Motor neuron (in vitro differentiated cells): Measurements from ENCODE around the gene EXOSC5. TPM values are rescaled to one million over a fixed set of nuclear protein-coding genes. Genes with fewer than 3 reads are reported as not detected.
"Not testable (repeated sequence)": the region's sequence is repeated elsewhere in the genome, so short reads cannot be mapped to it uniquely, and the experiment has no call there.

Experiments
- ATAC-seq, 8 experiments: fragments of 200-7000 bp; cut with Tn5 transposase; replicated peaks in 6 of 8; 2 replicates each; pipeline ENCODE4 v1.8.0; 2021; ENCODE audit warnings: mild to moderate bottlenecking in 8 of 8, moderate library complexity in 8 of 8
- H3K27ac ChIP-seq, 2 donors: fragments of 250-450 bp; sonication (Bioruptor Pico); 2 replicates each; pipeline ENCODE4 v1.9.0; 2021; ENCODE audit warnings: antibody characterized with exemption in 2 of 2, mild to moderate bottlenecking in 2 of 2, moderate library complexity in 1 of 2
- H3K4me1 ChIP-seq, 2 donors: fragments of 250-450 bp; sonication (Bioruptor Pico); replicated peaks in 1 of 2; 2 replicates each; pipeline ENCODE4 v1.6.1; 2021; ENCODE audit warnings: antibody characterized with exemption in 2 of 2, mild to moderate bottlenecking in 2 of 2, moderate library complexity in 1 of 2
- H3K4me3 ChIP-seq, 5 donors: fragments of 250-450 bp; sonication (Bioruptor Pico); 2 replicates each; pipeline ENCODE4 v1.9.0; 2021; ENCODE audit warnings: antibody characterized with exemption in 5 of 5, mild to moderate bottlenecking in 5 of 5, moderate library complexity in 4 of 5
- WGBS, 10 experiments: fragments of 450-650 bp; shearing (Covaris generic); methylation state at CpG; one replicate each; pipeline ENCODE4 v1.0.0; 2022; 5-methylcytosine and 5-hydroxymethylcytosine counted together
- in situ Hi-C, 9 experiments: fragments of 400-800 bp; cut with MboI; loops; one replicate each; pipeline ENCODE4 v1.15.0; 2021; ENCODE audit warnings: low sequenced_read_pairs in 9 of 9, low pct_unique_long_range_greater_than_20kb in 2 of 9; ENCODE audit not compliant: unreplicated experiment in 9 of 9
- total RNA-seq, 8 experiments: library from RNA; unstranded; fragments of 300-600 nt; gene quantifications; 2 replicates each; pipeline versions ENCODE4 v1.2.3 to v1.2.4, GENCODE V29; 2022

Gene EXOSC5
- total RNA-seq, result 10 to 100 TPM; 14.9 to 61.8 (median 35.6) TPM

GRCh38 chr19:41397086-41398049 is at the start of gene EXOSC5, which contains the start of gene BCKDHA:
Gene EXOSC5 (minus strand): TSS chr19:41397359. CDS start chr19:41397328, 31 bp downstream.
Gene BCKDHA (plus strand): TSS chr19:41397818. CDS start chr19:41397828, 10 bp downstream.
- in situ Hi-C loops, result no loop called here
- WGBS, 10 experiments, result 0 to 5% (median 0%) methylated on average over 1 to 34 of the region's 50 CpGs; no CpG with 5 or more reads in 1 of the 10 experiments
- Histone ChIP-seq H3K4me3 (peak within 1 kb of the TSS; percentile 66 to 99 (median 87)), H3K4me1 (peaks cover 11 to 13% of the 10 kb centered on the region in 2 donors), H3K27ac (peak within 1 kb of the TSS; percentile 99 to 100)
- ATAC-seq, result peak; percentile 92 to 99 (median 99)

GRCh38 chr19:41445575-41445974 is 48.4 kb upstream of the EXOSC5 start:
- Histone ChIP-seq H3K4me1 (no peaks in the 10 kb centered on the region), H3K27ac (no peak overlapping the region), H3K4me3 (no peak overlapping the region)
- in situ Hi-C loops, result loop anchor here in 3 of 9 experiments (10.0 to 25.0 kb wide), 2 partner anchors 117 to 119 kb away; no protein-coding TSS in a partner anchor
- ATAC-seq, result no peak
- 20 to 80% (median 25%) methylated on average over 1 to 3 of the region's 5 CpGs; no CpG with 5 or more reads in 6 of the 10 experiments for WGBS, 10 experiments

GRCh38 chr19:41443813-41444455 is 46.8 kb upstream of the EXOSC5 start:
- WGBS, 10 experiments, result 6 to 100% (median 57%) methylated on average over 1 to 5 of the region's 6 CpGs; no CpG with 5 or more reads in 2 of the 10 experiments
- H3K4me1 ChIP-seq, result peaks cover 0 to 3% of the 10 kb centered on the region in 2 donors
- H3K27ac ChIP-seq, result no peak overlapping the region
- no peak for ATAC-seq
- no peak overlapping the region for H3K4me3 ChIP-seq
- in situ Hi-C loops, result loop anchor here in 3 of 9 experiments (10.0 to 25.0 kb wide), 2 partner anchors 118 to 121 kb away; no protein-coding TSS in a partner anchor

- 40 to 100% (median 65%) methylated on average over 1 to 2 of the region's 7 CpGs; no CpG with 5 or more reads in 4 of the 10 experiments for WGBS, 10 experiments
- H3K27ac ChIP-seq, result no peak within 1 kb of the TSS
- in situ Hi-C loops, result loop anchor here in 3 of 9 experiments (10.0 to 25.0 kb wide), 2 partner anchors 120 to 122 kb away; no protein-coding TSS in a partner anchor
Measured at GRCh38 chr19:41442473-41443355, 45.6 kb upstream of the EXOSC5 start, which contains the start of gene ERICH4. Gene ERICH4 (plus strand): TSS chr19:41443156. CDS start chr19:41443170, 14 bp downstream.

GRCh38 chr19:41441321-41441945 is 44.3 kb upstream of the EXOSC5 start:
- Histone ChIP-seq H3K27ac (no peak overlapping the region), H3K4me1 (peaks cover 5 to 8% of the 10 kb centered on the region in 2 donors), H3K4me3 (no peak overlapping the region)
- in situ Hi-C loops, result loop anchor here in 3 of 9 experiments (10.0 to 25.0 kb wide), 2 partner anchors 121 to 123 kb away; no protein-coding TSS in a partner anchor
- no peak for ATAC-seq
- 0 to 100% (median 72%) methylated on average over 1 to 8 of the region's 15 CpGs; no CpG with 5 or more reads in 3 of the 10 experiments for WGBS, 10 experiments

More at GRCh38 chr19:41442473-41443355, 45.6 kb upstream of the EXOSC5 start, which contains the start of gene ERICH4:
- ATAC-seq, result no peak
- Histone ChIP-seq H3K4me3 (no peak within 1 kb of the TSS), H3K4me1 (peaks cover 5 to 8% of the 10 kb centered on the region in 2 donors)

GRCh38 chr19:41439441-41440222 is 42.5 kb upstream of the EXOSC5 start, which contains the start of gene DMAC2:
Gene DMAC2 (minus strand): TSS chr19:41439912. CDS start chr19:41439899, 13 bp downstream.
- in situ Hi-C loops, result loop anchor here in 3 of 9 experiments (10.0 to 25.0 kb wide), 2 partner anchors 123 to 125 kb away; no protein-coding TSS in a partner anchor

GRCh38 chr19:41437944-41438574 is 40.9 kb upstream of the EXOSC5 start:
- in situ Hi-C loops, result loop anchor here in 1 of 9 experiments (25.0 kb wide), 1 partner anchor 124 kb away; no protein-coding TSS in a partner anchor
- H3K4me1 ChIP-seq, result peaks cover 5 to 8% of the 10 kb centered on the region in 2 donors
- no peak for ATAC-seq
- no peak overlapping the region for H3K27ac ChIP-seq
- H3K4me3 ChIP-seq, result no peak overlapping the region
- 85 to 100% (median 100%) methylated on average over 1 to 6 of the region's 7 CpGs; no CpG with 5 or more reads in 6 of the 10 experiments for WGBS, 10 experiments

More at GRCh38 chr19:41439441-41440222, 42.5 kb upstream of the EXOSC5 start, which contains the start of gene DMAC2:
- WGBS, 10 experiments, result 0 to 9% (median 2%) methylated on average over 3 to 19 of the region's 40 CpGs
- H3K4me3 ChIP-seq, result peak within 1 kb of the TSS; percentile 78 to 99 (median 92)
- peaks cover 5 to 8% of the 10 kb centered on the region in 2 donors for H3K4me1 ChIP-seq
- peak within 1 kb of the TSS; percentile 94 for H3K27ac ChIP-seq
- peak; percentile 98 to 99 (median 99) for ATAC-seq

GRCh38 chr19:41436674-41436951 is 39.5 kb upstream of the EXOSC5 start:
- H3K4me3 ChIP-seq, result no peak overlapping the region
- no peak for ATAC-seq
- in situ Hi-C loops, result loop anchor here in 1 of 9 experiments (25.0 kb wide), 1 partner anchor 126 kb away; no protein-coding TSS in a partner anchor
- H3K4me1 ChIP-seq, result peaks cover 5 to 8% of the 10 kb centered on the region in 2 donors
- no peak overlapping the region for H3K27ac ChIP-seq

GRCh38 chr19:41435936-41436673 is 38.9 kb upstream of the EXOSC5 start:
- Histone ChIP-seq H3K4me3 (no peak overlapping the region), H3K27ac (no peak overlapping the region), H3K4me1 (peaks cover 5 to 8% of the 10 kb centered on the region in 2 donors)
- 67 to 100% (median 93%) methylated on average over 2 to 11 of the region's 19 CpGs; no CpG with 5 or more reads in 4 of the 10 experiments for WGBS, 10 experiments
- in situ Hi-C loops, result loop anchor here in 1 of 9 experiments (25.0 kb wide), 1 partner anchor 126 kb away; no protein-coding TSS in a partner anchor
- no peak for ATAC-seq

GRCh38 chr19:41435376-41435775 is 38.2 kb upstream of the EXOSC5 start:
- not testable (repeated sequence) for H3K4me1 ChIP-seq, ATAC-seq, H3K4me3 ChIP-seq, H3K27ac ChIP-seq
- in situ Hi-C loops, result loop anchor here in 1 of 9 experiments (25.0 kb wide), 1 partner anchor 127 kb away; no protein-coding TSS in a partner anchor
- WGBS, 10 experiments, result 85 to 100% (median 94%) methylated on average over 3 to 9 of the region's 11 CpGs; no CpG with 5 or more reads in 7 of the 10 experiments
